GM19372 (cell line): ENCODE measurements around the gene TXNRD3.

ENCODE experiments used
- ATAC-seq: cut with Tn5 transposase; IDR thresholded peaks from one replicate; pipeline ENCODE4 v1.9.1; 2021; ENCODE audit warnings: mild to moderate bottlenecking, low read depth, moderate library complexity; ENCODE audit not compliant: unreplicated experiment

TXNRD3 gene

GRCh38 chr3:126672741-126673140 lies 17.8 kb upstream of the TXNRD3 start:
- ATAC-seq, result no peak

- ATAC-seq, result no peak
Measured at GRCh38 chr3:126672340-126672739, 17.4 kb upstream of the TXNRD3 start.

- no peak for ATAC-seq
Measured at GRCh38 chr3:126671521-126671920, 16.6 kb upstream of the TXNRD3 start.

- no peak for ATAC-seq
Measured at GRCh38 chr3:126668450-126669401, 13.8 kb upstream of the TXNRD3 start.

GRCh38 chr3:126667631-126668449 lies 12.9 kb upstream of the TXNRD3 start:
- no peak for ATAC-seq

GRCh38 chr3:126666658-126667528 lies 12.0 kb upstream of the TXNRD3 start:
- ATAC-seq, result no peak

- no peak for ATAC-seq
Measured at GRCh38 chr3:126665959-126666657, 11.2 kb upstream of the TXNRD3 start.

GRCh38 chr3:126665221-126665936 lies 10.5 kb upstream of the TXNRD3 start:
- ATAC-seq, result no peak

GRCh38 chr3:126664591-126665214 lies 9.8 kb upstream of the TXNRD3 start:
- no peak for ATAC-seq

GRCh38 chr3:126663750-126664149 lies 8.8 kb upstream of the TXNRD3 start:
- ATAC-seq, result no peak

GRCh38 chr3:126663257-126663656 lies 8.3 kb upstream of the TXNRD3 start:
- no peak for ATAC-seq

GRCh38 chr3:126661532-126662364 lies 6.8 kb upstream of the TXNRD3 start:
- no peak for ATAC-seq

GRCh38 chr3:126659915-126660886 lies 5.3 kb upstream of the TXNRD3 start:
- ATAC-seq, result no peak

GRCh38 chr3:126658584-126658983 lies 3.7 kb upstream of the TXNRD3 start:
- no peak for ATAC-seq

- ATAC-seq, result no peak
Measured at GRCh38 chr3:126657901-126658300, 3.0 kb upstream of the TXNRD3 start.

GRCh38 chr3:126656371-126657134 lies 1.6 kb upstream of the TXNRD3 start:
- no peak for ATAC-seq
